ENCODE measurements around the gene DCDC1.

DCDC1 gene

GRCh38 chr11:30893318-30893717, 476.2 kb downstream of the DCDC1 start:
- peak; percentile 94 for DNase-seq

GRCh38 chr11:30889143-30889794, 480.3 kb downstream of the DCDC1 start:
- DNase-seq, result peak; percentile 35

- peak; percentile 98 for DNase-seq
Measured at GRCh38 chr11:30879322-30880005, 490.1 kb downstream of the DCDC1 start.

- no peak for DNase-seq
Measured at GRCh38 chr11:30878400-30878799, 491.1 kb downstream of the DCDC1 start.

GRCh38 chr11:30876663-30877396, 492.7 kb downstream of the DCDC1 start:
- peak; percentile 55 for DNase-seq

DNA sequence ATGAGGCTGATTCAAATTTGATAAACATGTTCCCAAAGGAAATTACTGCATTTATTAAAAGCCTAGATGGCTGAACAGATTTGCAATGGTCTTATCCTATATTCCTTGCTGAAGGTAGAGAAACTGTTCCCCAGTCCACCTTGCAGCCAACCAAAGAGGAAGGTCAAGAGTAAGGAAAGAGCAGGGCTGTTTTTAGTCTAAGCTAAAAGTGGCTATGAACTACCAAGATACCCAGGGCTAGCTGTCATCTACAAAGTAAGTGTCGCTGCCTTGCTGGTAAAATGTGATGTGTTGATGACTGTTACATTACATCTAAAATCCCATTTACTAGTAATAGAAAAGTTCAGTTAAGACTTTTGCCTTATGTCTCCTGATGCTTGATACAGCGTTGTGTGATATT, 493.3 kb downstream of the DCDC1 start:
- no peak for DNase-seq

DNA sequence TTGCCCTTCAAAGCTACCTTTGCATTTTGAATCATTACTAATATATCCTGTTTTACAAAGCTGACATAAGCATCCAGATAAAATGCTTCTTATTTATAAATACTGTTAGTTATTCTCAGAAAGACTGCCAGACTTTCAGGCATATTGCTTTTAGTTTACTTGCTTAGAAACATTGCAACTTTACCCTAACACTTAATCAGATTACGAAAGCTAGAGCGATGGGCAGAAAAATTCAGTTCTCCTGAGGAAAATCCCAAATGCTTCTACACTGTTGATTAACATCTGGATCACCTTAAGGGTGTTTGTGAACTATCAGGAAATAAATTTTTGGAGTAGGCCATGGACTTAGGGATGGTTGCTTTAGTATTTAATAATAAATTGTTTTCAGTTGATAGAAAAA, 493.7 kb downstream of the DCDC1 start:
- no peak for DNase-seq

DNA sequence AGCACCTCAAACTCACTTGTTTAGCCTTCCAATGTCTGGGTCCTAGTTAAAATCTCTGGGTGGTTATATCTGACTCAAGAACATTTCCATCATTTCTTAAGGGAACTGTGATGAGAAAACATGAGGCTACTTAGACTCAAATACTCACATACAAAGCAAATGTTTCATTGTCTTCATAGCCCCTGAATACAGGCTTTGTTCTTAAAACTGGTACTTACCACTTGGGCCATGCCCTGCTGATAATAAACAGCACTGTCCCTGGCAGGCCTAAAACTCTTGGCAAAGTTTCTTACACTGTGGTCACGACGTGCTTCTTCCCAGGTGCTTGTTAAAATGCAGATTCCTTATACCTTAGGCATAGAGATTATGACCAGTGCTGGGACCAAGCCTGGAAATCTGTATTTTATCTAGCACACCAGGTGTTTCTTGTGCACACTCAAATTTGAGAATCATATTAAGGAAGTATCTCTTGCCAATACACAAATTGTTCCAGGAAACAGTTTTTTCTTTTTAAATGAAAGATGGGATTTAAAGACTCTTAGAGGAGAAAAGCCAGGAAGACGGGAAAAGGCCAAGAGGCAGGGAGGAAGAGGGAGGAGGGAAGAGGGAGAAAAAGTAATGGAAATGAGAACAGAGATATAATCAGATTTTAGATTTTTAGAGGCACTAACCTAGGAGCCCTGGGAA, 495.5 kb downstream of the DCDC1 start:
- peak; percentile 33 for DNase-seq

DNA sequence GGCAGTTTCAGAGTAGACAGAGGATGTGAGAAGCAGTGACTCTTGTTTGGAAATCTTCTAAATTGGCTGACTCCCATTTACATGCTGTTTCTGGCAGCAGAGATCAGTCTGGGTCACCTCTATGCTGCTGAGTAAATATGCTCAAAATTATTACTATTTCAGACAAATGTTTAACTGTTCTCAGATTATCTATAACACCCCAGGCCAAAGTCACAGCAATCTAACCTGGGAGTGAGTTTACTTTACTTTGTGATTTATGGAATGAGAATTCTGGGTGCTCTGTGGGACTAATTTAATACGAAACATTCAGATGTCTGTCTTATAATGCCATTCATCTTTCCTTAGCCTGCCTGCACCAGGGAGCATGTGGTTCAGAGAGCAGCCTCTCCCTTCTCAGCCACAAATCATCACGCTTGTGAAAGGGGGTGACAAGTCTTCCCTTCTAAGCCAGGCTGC, 500.9 kb downstream of the DCDC1 start:
- DNase-seq, result peak; percentile 97

GRCh38 chr11:30863209-30863608, 506.3 kb downstream of the DCDC1 start:
- peak; percentile 94 for DNase-seq

- DNase-seq, result no peak
Measured at GRCh38 chr11:30861531-30861930, 508.0 kb downstream of the DCDC1 start.

DNA sequence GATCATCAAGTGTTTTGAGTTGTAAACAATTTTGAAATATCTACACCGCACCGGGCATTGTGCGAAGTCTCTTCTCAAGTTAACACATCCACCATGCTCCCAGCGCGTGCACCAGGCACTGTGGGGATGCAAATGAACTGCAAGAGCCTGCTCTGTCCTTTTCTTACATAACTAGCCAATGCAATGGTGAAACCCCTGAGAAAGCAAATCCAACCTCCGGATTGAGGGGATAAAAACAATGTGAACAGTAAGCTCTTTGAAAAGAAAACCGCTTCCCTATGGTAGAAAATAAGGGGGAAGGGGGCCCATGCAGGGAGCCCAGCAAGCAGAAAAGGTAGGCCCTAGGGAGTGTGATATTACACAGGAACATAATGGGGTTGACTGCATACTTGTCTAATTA, 508.5 kb downstream of the DCDC1 start:
- peak; percentile 98 for DNase-seq

DNA sequence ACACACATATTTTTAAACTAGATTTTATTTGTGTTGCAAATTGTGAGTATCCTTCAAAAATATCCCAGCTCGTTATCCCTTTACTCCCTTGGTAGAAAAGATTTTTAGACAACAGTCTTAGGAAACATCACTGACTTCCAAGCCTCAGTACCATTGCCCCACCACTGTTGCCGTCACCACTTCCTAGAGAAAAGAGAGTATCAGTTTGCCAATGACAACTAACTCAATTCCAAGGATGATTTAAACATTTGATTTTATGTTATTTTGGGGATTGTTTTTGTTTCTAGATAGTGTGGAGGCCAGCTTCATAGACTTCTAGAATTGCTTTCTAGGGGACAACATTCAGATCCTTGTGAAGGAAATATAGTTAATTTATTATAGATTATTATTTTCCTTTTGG, 509.4 kb downstream of the DCDC1 start:
- DNase-seq, result peak; percentile 50

GRCh38 chr11:30859669-30860068, 509.9 kb downstream of the DCDC1 start:
- DNase-seq, result peak; percentile 89

DNA sequence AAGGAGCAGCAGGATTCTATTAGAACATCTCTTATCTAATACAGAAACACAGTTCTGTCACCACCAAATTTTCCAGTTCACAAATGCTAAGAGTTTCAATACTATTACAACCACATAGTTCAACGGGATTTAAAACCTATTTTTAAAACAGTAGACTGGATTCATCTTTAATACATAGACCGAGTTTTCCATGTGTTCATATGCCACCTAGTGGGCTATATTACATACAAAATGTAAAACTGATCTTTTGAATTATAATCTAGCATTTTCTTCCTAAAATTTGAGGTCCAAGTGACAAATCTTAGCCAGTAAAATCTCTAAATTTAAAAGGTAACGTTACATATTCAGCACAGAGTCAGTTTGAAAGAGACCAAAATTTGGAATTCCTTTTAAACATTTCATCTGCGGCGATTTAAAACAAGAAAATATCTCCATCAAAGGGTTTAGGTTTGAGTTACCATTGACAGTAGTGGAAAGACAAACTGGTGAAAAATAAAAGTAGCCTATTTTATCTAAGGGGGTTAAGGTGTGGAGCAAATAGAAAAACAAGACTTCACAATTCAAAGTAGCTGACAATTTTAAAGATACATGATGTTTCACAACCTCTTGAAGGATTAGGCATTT, 514.0 kb downstream of the DCDC1 start:
- peak; percentile 70 for DNase-seq

DNA sequence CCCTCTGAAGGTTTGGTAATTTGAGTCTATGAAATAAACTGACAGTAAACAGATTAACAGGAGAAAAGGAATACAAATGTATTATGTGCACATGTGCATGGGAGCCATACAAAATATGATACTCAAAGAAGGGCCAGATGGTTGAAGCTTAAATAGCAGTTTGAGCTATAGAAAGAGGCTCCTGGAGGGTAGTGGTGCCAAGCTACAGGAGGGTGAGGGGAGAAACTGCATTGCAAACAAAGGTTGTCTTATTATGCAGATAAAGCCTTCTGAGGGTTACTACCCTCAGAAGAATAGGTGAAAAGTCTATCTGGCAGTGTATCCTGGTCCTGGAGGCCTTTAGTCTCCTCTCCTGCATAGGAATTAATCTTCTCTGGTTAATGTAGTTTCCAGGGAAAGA, 516.1 kb downstream of the DCDC1 start:
- DNase-seq, result peak; percentile 97

DNA sequence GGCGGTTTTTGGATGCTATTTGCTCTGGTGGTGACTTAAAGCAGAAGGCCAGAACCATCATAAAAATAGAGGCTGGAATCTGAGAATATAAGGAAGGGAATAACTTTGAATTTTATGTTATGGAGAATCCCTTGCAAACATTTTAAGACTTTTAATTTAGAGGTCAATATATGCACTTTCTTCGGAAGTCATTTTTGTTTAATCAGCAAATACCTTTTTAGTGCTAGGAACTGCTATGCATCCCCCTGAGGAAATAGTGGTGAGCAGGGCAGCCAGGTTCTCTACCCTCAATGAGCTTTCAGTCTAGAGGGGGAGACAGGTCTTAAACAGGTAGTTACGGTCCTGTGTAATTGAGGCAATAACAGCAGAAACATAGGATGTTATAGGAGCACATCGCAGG, 516.9 kb downstream of the DCDC1 start:
- peak; percentile 40 for DNase-seq

- no peak for DNase-seq
Measured at GRCh38 chr11:30852091-30852490, 517.4 kb downstream of the DCDC1 start.

DNA sequence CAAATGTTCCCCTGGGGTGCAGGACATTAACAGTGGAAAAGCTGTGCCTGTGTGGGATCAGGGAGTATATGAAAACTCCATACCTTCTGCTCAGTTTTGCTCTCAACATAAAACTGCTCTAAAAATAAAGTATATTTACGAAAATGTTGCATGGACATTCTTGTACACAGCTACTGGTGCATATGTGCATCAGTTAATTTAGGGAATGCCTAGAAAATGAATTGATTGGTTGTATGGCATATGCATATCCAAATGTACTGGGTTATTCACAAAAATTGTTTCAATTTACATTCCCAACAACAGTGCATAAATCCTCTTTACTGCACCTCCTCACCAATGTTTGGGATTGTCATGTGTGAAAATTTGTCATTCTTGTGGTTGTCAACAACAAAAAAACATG, 532.3 kb downstream of the DCDC1 start:
- no peak for DNase-seq

- no peak for DNase-seq
Measured at GRCh38 chr11:30832831-30833230, 536.7 kb downstream of the DCDC1 start.

GRCh38 chr11:30830681-30831080, 538.9 kb downstream of the DCDC1 start:
- DNase-seq, result no peak

DNA sequence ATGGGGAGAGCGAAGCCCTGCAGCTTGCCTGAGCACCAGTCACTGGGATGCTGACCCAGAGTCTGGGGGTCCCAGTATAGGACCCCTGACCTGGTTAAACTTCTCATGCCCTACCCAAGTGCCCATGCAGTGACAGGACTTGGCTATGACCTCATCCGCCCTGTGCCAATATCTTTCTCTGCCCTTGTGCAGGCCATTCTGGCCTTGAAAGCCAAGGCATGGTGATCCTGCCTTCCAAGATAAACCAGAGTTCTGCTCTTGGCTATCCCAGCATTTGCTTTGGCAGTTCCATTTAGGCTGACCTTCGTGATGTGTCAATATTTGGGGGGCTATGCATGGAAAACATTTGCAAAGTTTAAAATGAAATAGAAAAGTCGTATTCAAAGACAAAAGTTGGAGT, 542.6 kb downstream of the DCDC1 start:
- no peak for DNase-seq

- DNase-seq, result peak; percentile 71
Measured at GRCh38 chr11:30825723-30826122, 543.8 kb downstream of the DCDC1 start.
